Neural progenitor cell (in vitro differentiated cells): ENCODE data around the gene USP36.

Experiments used
- CTCF ChIP-seq: fragments of 200-600 bp; sonication (generic); IDR thresholded peaks from 2 replicates; pipeline ENCODE4 v1.5.1; 2017; ENCODE audit warnings: antibody characterized with exemption, mild to moderate bottlenecking
- EZH2 ChIP-seq: fragments of 200-600 bp; sonication (generic); IDR thresholded peaks from 2 replicates; pipeline ENCODE4 v1.6.1; 2017; ENCODE audit warnings: antibody characterized with exemption, mild to moderate bottlenecking, moderate library complexity

DNA sequence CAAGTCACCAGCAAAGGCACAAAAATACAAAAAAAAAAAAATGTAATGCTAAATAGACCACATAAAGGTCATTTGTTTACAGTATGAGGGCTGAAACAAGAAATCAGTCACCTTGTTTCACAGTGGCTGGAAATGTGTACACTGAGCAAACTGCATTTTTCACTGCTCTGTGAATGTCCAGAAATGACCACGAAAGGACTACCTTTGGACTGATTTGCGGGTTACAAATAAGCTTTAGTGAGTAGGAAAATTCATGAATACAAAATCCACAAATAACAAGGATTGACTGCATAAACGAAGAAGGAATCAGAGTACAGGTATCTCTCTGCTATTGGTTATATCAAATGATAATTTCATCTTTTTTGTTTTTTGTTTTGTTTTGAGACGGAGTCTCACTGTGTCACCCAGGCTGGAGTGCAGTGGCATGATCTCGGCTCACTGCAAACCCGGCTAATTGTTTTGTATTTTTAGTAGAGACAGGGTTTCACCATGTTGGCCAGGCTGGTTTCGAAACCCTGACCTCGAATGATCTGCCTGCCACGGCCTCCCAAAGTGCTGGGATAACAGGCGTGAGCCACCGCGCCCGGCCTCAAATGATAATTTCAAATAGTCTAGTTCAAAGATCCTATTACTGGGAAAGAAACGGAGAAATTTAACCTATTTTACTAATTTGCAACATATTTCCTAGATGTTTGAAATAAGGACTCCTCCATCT is 89.0 kb downstream of the USP36 start:
- TF ChIP-seq CTCF (no peak), EZH2 (no peak)
